ENCODE measurements around the gene ADAD2.
A peak's percentile ranks its signal among the peaks of the same experiment; 100 is the strongest.

ADAD2 gene

DNA sequence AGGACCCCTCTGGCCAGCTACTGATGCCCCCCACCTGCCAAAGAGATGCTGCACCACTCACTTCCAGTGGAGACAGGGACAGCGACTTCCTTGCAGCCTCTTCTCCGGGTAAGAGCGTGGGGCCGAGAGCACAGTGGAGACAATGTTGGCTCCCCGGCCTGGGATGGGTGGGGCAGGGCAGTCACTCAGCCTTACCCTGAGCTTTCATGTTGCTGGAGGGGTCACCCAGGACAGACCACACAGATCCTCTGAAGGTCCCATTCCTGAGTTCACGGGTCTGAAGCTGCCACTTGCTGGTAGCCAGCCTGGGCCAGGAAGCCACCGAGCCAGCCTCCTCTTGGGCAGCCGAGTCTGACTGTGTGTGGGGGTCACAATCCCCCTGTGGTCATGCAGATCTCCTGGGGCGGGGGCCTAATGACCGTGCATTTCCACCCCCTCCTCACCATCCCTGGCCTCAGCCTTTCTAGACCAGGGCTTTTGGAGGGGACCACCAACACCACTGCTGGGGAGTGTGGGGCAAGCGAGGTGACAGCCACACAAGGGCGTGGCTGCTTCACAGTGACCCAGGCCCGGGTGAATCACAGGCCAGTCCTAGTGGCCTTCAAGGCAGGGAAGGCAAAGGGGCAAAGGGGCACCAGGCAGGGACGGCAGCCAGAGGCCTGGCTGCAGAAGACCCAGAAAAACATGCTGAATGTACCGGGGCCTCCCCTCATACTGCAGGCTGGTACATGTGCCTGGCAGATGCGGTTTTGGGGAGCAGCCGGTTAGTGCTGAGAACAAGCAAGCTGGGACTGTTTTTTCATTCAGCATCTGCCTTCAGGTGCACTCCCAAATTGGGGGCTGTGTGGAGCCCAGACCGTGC, 14.5 kb upstream of the ADAD2 start:
- no peak for TF ChIP-seq ZFX (IDR thresholded peaks at IDR 0.05)
- TF ChIP-seq, protein P1, sequence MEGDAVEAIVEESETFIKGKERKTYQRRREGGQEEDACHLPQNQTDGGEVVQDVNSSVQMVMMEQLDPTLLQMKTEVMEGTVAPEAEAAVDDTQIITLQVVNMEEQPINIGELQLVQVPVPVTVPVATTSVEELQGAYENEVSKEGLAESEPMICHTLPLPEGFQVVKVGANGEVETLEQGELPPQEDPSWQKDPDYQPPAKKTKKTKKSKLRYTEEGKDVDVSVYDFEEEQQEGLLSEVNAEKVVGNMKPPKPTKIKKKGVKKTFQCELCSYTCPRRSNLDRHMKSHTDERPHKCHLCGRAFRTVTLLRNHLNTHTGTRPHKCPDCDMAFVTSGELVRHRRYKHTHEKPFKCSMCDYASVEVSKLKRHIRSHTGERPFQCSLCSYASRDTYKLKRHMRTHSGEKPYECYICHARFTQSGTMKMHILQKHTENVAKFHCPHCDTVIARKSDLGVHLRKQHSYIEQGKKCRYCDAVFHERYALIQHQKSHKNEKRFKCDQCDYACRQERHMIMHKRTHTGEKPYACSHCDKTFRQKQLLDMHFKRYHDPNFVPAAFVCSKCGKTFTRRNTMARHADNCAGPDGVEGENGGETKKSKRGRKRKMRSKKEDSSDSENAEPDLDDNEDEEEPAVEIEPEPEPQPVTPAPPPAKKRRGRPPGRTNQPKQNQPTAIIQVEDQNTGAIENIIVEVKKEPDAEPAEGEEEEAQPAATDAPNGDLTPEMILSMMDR (conservative IDR thresholded peaks at IDR 0.05) = no peak
- peak overlapping the region; percentile 27 for H3K27ac ChIP-seq

DNA sequence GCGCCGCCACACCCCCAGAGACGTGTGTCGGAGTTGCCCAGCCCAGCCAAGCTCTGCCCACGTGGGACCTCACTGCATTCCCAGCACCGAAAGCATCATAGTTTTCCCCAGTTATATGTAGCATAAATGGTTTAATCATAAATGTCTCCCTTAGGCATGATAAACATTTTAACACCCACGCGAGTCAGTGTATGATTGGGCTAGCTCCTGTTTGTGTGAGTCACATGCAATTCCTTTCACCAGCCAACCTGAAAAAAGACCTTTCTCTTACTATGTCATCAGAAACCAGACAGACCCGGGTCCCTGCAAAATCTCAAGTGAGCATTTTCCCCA, 13.2 kb upstream of the ADAD2 start:
- TF ChIP-seq, protein P1 (conservative IDR thresholded peaks at IDR 0.05) = no peak
- TF ChIP-seq ZFX (IDR thresholded peaks at IDR 0.05) = no peak
- peak overlapping the region; percentile 27 for H3K27ac ChIP-seq

DNA sequence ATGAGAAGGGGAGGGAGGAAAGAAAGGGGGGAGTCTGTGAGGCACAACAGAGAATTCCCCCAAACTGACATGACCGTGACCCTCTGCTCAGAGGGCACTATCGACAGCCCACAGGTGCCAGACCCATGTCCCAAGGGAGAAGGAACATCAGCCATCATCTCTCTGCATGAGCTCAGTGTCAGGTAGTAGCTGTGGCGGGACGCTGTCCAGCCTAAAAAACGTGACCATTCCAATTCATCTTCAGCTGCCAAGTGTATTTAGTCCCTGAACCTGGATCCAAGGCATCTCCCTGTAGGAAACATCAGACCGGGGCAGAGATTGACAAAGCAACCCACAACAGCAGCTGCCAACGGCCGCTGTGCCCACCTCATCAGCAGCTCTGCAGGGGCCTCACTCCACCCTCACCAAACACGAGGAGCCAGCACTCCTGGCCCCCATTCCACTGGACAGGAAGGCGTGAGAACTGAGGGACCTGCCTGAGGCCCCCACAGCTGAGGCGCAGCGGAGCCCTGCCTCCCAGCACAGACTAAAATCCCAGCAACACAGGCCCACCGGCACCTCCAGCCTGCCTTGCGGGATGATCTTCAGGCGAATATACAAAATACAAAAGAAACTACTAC, 12.7 kb upstream of the ADAD2 start:
- TF ChIP-seq ZFX (IDR thresholded peaks at IDR 0.05) = no peak
- TF ChIP-seq, protein P1 (conservative IDR thresholded peaks at IDR 0.05) = no peak
- no peak overlapping the region for H3K27ac ChIP-seq

DNA sequence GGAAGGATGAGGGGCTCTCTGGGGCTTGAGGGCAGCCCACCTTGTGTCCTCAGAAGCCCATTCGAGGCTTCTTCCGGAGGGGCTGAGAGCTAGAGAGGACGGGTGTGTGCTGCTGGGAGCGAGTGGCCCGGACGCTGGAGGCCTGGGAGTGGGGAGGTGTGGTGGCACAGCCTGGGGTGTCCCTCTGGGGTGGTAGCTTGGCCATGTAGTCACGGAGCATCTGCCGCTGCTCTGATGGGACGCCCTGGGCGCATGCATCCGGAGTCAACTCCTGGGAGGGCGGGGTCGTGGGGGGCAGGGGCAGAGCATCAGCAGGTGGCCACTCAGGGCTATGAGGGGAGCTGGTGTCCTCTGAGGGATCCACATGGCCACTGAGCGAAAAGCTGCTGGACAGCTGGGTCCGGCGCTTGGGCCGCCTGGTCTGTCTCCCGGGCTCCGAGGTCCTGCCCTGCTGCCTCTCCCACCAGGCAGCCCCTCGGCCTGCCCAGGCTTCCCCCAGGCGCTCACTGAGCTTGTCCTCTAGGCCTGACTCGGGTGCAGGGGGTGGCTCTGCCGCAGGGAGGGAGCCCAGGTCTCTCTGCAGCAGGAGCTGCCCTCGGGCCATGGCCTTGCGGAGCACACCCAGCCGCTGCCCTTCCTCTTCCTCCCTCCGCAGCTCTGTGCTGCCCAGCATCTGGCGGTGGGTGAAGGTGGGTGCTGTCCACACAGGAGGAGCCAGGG, 11.9 kb upstream of the ADAD2 start:
- TF ChIP-seq ZFX (IDR thresholded peaks at IDR 0.05) = no peak
- TF ChIP-seq, protein P1 (conservative IDR thresholded peaks at IDR 0.05) = no peak
- no peak overlapping the region for H3K27ac ChIP-seq

DNA sequence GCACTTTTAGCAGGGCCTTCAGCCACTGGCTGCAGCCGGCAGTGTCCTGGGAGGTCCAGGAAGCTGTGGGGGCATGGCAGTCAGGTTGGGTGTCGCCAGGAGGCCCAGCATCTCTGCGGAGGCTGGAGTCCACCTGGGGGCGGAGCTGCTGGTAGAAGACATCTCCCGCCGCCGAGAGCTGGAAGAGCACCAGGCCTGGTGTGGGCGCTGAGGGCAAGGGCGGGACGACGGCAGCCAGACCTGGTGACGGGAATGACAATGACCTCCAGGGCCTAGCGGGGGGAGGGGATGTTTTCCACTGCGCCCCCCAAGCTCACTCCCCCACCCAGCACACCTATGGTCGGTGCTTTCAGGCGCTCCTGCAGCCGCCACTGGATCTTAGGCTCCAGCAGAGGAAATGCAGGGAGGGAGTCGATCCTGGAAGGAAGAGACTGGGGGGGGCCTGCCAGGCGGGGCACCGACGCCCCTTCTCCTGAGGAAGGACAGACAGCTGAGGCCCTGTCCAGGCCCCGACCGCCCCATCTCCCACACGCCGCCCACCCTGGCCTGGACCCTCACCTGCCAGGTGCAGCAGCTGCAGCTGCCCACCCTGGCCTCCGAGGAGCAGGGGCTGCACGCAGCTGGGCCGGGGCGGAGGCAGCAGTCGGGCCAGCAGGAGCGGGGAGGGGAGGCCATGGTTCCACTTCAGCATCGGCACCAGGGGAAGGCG, 11.2 kb upstream of the ADAD2 start:
- TF ChIP-seq ZFX (IDR thresholded peaks at IDR 0.05) = no peak
- TF ChIP-seq, protein P1 (conservative IDR thresholded peaks at IDR 0.05) = no peak
- H3K27ac ChIP-seq = no peak overlapping the region

DNA sequence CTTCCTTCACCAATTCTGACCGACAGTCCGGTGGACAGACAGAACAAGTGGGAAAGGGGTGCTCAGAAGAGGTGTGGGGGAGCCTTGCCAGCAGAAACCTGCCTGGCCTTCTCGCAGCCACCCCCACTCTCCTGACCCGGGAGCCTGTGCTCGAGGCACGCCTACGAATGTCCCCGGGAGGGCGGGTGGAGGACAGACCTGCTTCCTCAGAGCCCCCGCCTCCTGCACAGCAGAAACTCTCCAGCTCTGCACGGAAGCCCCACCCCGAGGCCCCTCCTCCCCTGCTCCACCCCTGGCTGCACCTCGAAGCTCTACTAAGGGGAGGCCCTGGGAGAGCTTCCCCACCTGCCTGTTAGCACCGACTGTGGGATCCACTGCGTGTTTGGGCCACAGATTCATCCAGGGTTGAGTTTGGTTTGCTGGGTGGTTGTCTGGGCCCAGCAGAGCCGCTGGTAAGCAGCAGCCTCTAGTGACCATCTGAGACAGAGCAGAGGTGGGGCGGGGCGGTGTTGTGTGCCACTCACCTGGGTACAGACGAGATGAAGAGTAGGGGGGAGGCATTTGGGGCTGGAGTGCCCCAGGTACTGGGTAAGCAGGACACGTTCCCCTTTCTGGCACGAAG, 10.3 kb upstream of the ADAD2 start:
- no peak for TF ChIP-seq ZFX (IDR thresholded peaks at IDR 0.05)
- TF ChIP-seq, protein P1 (conservative IDR thresholded peaks at IDR 0.05) = no peak
- no peak overlapping the region for H3K27ac ChIP-seq

Measured in C4-2B (cell line).